H9 (cell line): ENCODE measurements around the gene TSPAN11. TPM values are rescaled to one million over a fixed set of nuclear protein-coding genes. Genes with fewer than 3 reads are reported as not detected.

Experiments used
- DNase-seq: peaks from one replicate; pipeline ENCODE4 v3.0.0-alpha.2; 2017
- H2AFZ ChIP-seq: one replicate; pipeline ENCODE4 v1.6.1; 2013; ENCODE audit warnings: mild to moderate bottlenecking, low read length, control low read depth, moderate library complexity
- H2AK5ac ChIP-seq: 2 replicates; pipeline ENCODE4 v1.6.1; 2013; ENCODE audit warnings: low read length, control low read depth, mixed read lengths; ENCODE audit not compliant: insufficient read length
- H2BK120ac ChIP-seq: one replicate; pipeline ENCODE4 v1.6.1; 2013; ENCODE audit warnings: low read depth, mild to moderate bottlenecking, low read length, control low read depth, inconsistent platforms; ENCODE audit not compliant: poor library complexity, severe bottlenecking
- H2BK12ac ChIP-seq: 2 replicates; pipeline ENCODE4 v1.6.1; 2013; ENCODE audit warnings: low read length, control low read depth, mixed read lengths, low read depth; ENCODE audit not compliant: insufficient read length
- H2BK15ac ChIP-seq: 2 replicates; pipeline ENCODE4 v1.6.1; 2013; ENCODE audit warnings: low read depth, low read length, control low read depth
- H2BK20ac ChIP-seq: one replicate; pipeline ENCODE4 v1.6.1; 2013; ENCODE audit warnings: low read depth, mild to moderate bottlenecking, low read length, control low read depth, inconsistent platforms; ENCODE audit not compliant: poor library complexity, severe bottlenecking
- H2BK5ac ChIP-seq: 2 replicates; pipeline ENCODE4 v1.6.1; 2013; ENCODE audit warnings: low read length, control low read depth, mixed read lengths; ENCODE audit not compliant: insufficient read length
- H3K14ac ChIP-seq: 2 replicates; pipeline ENCODE4 v1.6.1; 2013; ENCODE audit warnings: low read length, control low read depth; ENCODE audit not compliant: insufficient read depth
- H3K18ac ChIP-seq: 2 replicates; pipeline ENCODE4 v1.6.1; 2013; ENCODE audit warnings: low read depth, mild to moderate bottlenecking, mixed read lengths, low read length, control low read depth; ENCODE audit not compliant: insufficient read length
- H3K23ac ChIP-seq: 2 replicates; pipeline ENCODE4 v1.6.1; 2013; ENCODE audit warnings: low read length, control low read depth, mixed read lengths, low read depth; ENCODE audit not compliant: insufficient read length
- H3K23me2 ChIP-seq: 2 replicates; pipeline ENCODE4 v1.6.1; 2013; ENCODE audit warnings: low read depth, mild to moderate bottlenecking, mixed read lengths, low read length, control low read depth; ENCODE audit not compliant: insufficient read length, poor library complexity, severe bottlenecking
- H3K27ac ChIP-seq: 2 replicates; pipeline ENCODE4 v1.5.1; 2013; ENCODE audit warnings: low read length, control low read depth, mixed read lengths, low read depth; ENCODE audit not compliant: insufficient read length
- H3K27me3 ChIP-seq: 2 replicates; pipeline ENCODE4 v1.6.1; 2013; ENCODE audit warnings: low read length, control low read depth, inconsistent platforms; ENCODE audit not compliant: insufficient read depth
- H3K4ac ChIP-seq: 2 replicates; pipeline ENCODE4 v1.6.1; 2013; ENCODE audit warnings: low read depth, mild to moderate bottlenecking, control low read depth, inconsistent platforms, low read length, moderate library complexity
- H3K4me1 ChIP-seq: 2 replicates; pipeline ENCODE4 v1.6.1; 2013; ENCODE audit warnings: low read length, control low read depth, inconsistent platforms; ENCODE audit not compliant: insufficient read depth
- H3K4me2 ChIP-seq: 2 replicates; pipeline ENCODE4 v1.6.1; 2013; ENCODE audit warnings: low read length, control low read depth, mixed read lengths; ENCODE audit not compliant: insufficient read length, insufficient read depth
- H3K56ac ChIP-seq: 2 replicates; pipeline ENCODE4 v1.6.1; 2013; ENCODE audit warnings: low read depth, mild to moderate bottlenecking, mixed read lengths, low read length, control low read depth; ENCODE audit not compliant: insufficient read length
- H3K79me1 ChIP-seq: 2 replicates; pipeline ENCODE4 v1.6.1; 2013; ENCODE audit warnings: low read depth, mild to moderate bottlenecking, moderate library complexity, low read length, control low read depth, inconsistent platforms; ENCODE audit not compliant: insufficient read depth, poor library complexity, severe bottlenecking
- H3K79me2 ChIP-seq: 2 replicates; pipeline ENCODE4 v1.6.1; 2013; ENCODE audit warnings: low read length, control low read depth, inconsistent platforms; ENCODE audit not compliant: insufficient read depth
- H3K9ac ChIP-seq: 2 replicates; pipeline ENCODE4 v1.6.1; 2013; ENCODE audit warnings: low read length, control low read depth, mixed read lengths; ENCODE audit not compliant: insufficient read length; ENCODE audit errors: extremely low read depth
- H3K9me3 ChIP-seq: one replicate; pipeline ENCODE4 v1.6.1; 2013; ENCODE audit warnings: low read depth, low read length, inconsistent platforms; ENCODE audit not compliant: control insufficient read depth
- H3T11ph ChIP-seq: one replicate; pipeline ENCODE4 v1.6.1; 2013; ENCODE audit warnings: mild to moderate bottlenecking, low read length, control low read depth, inconsistent platforms
- H4K20me1 ChIP-seq: one replicate; pipeline ENCODE4 v1.6.1; 2013; ENCODE audit not compliant: control insufficient read depth, insufficient read length, insufficient read depth
- H4K5ac ChIP-seq: 2 replicates; pipeline ENCODE4 v1.6.1; 2013; ENCODE audit warnings: low read depth, mild to moderate bottlenecking, mixed read lengths, low read length, control low read depth; ENCODE audit not compliant: insufficient read length
- H4K8ac ChIP-seq: replicated peaks from 2 replicates; pipeline ENCODE4 v1.6.1; 2013; ENCODE audit warnings: low read length, control low read depth, mixed read lengths, low read depth; ENCODE audit not compliant: insufficient read length
- H4K91ac ChIP-seq: 2 replicates; pipeline ENCODE4 v1.6.1; 2013; ENCODE audit warnings: low read depth, mild to moderate bottlenecking, moderate library complexity, mixed read lengths, low read length, control low read depth; ENCODE audit not compliant: insufficient read length
- H3K27ac Mint-ChIP-seq, 3 experiments: 2 replicates in 2 of 3; 3 replicates in 1 of 3; pipeline ENCODE4 v1.8.0; 2020 to 2021; ENCODE audit warnings: mixed read lengths in 3 of 3, mild to moderate bottlenecking in 1 of 3, moderate library complexity in 1 of 3
- H3K27me3 Mint-ChIP-seq: 2 replicates; pipeline ENCODE4 v1.8.0; 2021; ENCODE audit warnings: low read depth, mild to moderate bottlenecking, moderate library complexity, mixed read lengths
- H3K36me3 Mint-ChIP-seq, 3 experiments: 2 replicates in 2 of 3; 3 replicates in 1 of 3; pipeline ENCODE4 v1.8.0; 2020 to 2021; ENCODE audit warnings: low read depth in 3 of 3, mixed read lengths in 3 of 3; ENCODE audit not compliant: insufficient read depth in 1 of 3
- H3K4me1 Mint-ChIP-seq, 2 experiments: 2 replicates each; pipeline ENCODE4 v1.8.0; 2020; ENCODE audit warnings: mixed read lengths in 2 of 2
- H3K4me3 Mint-ChIP-seq, 2 experiments: 2 replicates in 1 of 2; 3 replicates in 1 of 2; pipeline ENCODE4 v1.8.0; 2020 to 2021; ENCODE audit warnings: mild to moderate bottlenecking in 2 of 2, mixed read lengths in 2 of 2, moderate library complexity in 1 of 2
- H3K9me3 Mint-ChIP-seq, 2 experiments: 2 replicates in 1 of 2; 3 replicates in 1 of 2; pipeline ENCODE4 v1.8.0; 2020; ENCODE audit warnings: mild to moderate bottlenecking in 2 of 2, mixed read lengths in 2 of 2, moderate library complexity in 1 of 2
- WGBS: extraction: QIAGEN DNeasy Blood & Tissue Kit; methylation state at CpG from one replicate; pipeline ENCODE4 v1.1.7; 2013; ENCODE audit warnings: missing lambda C conversion rate, low lambda C conversion rate, mixed read lengths; ENCODE audit not compliant: insufficient read length; ENCODE audit errors: extremely low coverage; 5-methylcytosine and 5-hydroxymethylcytosine counted together
- total RNA-seq: library from RNA; stranded (reverse); gene quantifications from 2 replicates; pipeline ENCODE4 v1.2.1, GENCODE V29; 2021
- TF ChIP-seq, protein P1 (sequence below): fragments of 200-600 bp; sonication (generic); conservative IDR thresholded peaks from 3 replicates; pipeline ENCODE4 v1.8.0; 2021; ENCODE audit warnings: antibody characterized with exemption, mild to moderate bottlenecking

Gene TSPAN11
- total RNA-seq, 1 experiment from 2014 or later: 4.2 TPM

GRCh38 chr12:30999011-30999410 is 72.5 kb downstream of the TSPAN11 start:
- Histone ChIP-seq H3K79me2 (no peaks in the 10 kb centered on the region), H2BK15ac (no peak overlapping the region), H2BK120ac (no peak overlapping the region), H3K4me2 (no peak overlapping the region), H4K5ac (no peak overlapping the region), H2BK5ac (no peak overlapping the region), H2AFZ (no peak overlapping the region), H3K9me3 (no peaks in the 10 kb centered on the region), H3K79me1 (no peaks in the 10 kb centered on the region), H3T11ph (no peak overlapping the region), H3K9ac (no peak overlapping the region), H4K8ac (no peak overlapping the region), H2BK20ac (no peak overlapping the region), H3K23ac (no peak overlapping the region), H4K20me1 (no peaks in the 10 kb centered on the region), H3K23me2 (no peaks in the 10 kb centered on the region), H3K14ac (no peak overlapping the region), H3K4ac (no peak overlapping the region), H3K56ac (no peak overlapping the region), H2BK12ac (no peak overlapping the region), H2AK5ac (no peak overlapping the region), H4K91ac (no peak overlapping the region), H3K27ac (no peak overlapping the region), H3K18ac (no peak overlapping the region), H3K27me3 (no peaks in the 10 kb centered on the region), H3K4me1 (no peaks in the 10 kb centered on the region)
- Mint-ChIP-seq H3K9me3 (no peaks in the 10 kb centered on the region), H3K4me1 (peaks cover 5 to 10% of the 10 kb centered on the region in 2 experiments; a peak in 3 of 4 replicates), H3K4me3 (no peak overlapping the region), H3K36me3 (peaks cover 0 to 3% (median 0%) of the 10 kb centered on the region in 3 experiments; a peak in 1 of 7 replicates), H3K27ac (no peak overlapping the region), H3K27me3 (peaks cover 11% of the 10 kb centered on the region)
- TF ChIP-seq, protein P1, sequence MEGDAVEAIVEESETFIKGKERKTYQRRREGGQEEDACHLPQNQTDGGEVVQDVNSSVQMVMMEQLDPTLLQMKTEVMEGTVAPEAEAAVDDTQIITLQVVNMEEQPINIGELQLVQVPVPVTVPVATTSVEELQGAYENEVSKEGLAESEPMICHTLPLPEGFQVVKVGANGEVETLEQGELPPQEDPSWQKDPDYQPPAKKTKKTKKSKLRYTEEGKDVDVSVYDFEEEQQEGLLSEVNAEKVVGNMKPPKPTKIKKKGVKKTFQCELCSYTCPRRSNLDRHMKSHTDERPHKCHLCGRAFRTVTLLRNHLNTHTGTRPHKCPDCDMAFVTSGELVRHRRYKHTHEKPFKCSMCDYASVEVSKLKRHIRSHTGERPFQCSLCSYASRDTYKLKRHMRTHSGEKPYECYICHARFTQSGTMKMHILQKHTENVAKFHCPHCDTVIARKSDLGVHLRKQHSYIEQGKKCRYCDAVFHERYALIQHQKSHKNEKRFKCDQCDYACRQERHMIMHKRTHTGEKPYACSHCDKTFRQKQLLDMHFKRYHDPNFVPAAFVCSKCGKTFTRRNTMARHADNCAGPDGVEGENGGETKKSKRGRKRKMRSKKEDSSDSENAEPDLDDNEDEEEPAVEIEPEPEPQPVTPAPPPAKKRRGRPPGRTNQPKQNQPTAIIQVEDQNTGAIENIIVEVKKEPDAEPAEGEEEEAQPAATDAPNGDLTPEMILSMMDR: no peak
- DNase-seq: no peak
- whole genome bisulfite sequencing: no CpG with 5 or more reads among the region's 6 CpGs
